GM19452 (cell line): ENCODE data around the gene CCDC40.

ENCODE experiments used
- ATAC-seq: cut with Tn5 transposase; IDR thresholded peaks from one replicate; pipeline ENCODE4 v1.9.1; 2021; ENCODE audit not compliant: unreplicated experiment

The CCDC40 gene

DNA sequence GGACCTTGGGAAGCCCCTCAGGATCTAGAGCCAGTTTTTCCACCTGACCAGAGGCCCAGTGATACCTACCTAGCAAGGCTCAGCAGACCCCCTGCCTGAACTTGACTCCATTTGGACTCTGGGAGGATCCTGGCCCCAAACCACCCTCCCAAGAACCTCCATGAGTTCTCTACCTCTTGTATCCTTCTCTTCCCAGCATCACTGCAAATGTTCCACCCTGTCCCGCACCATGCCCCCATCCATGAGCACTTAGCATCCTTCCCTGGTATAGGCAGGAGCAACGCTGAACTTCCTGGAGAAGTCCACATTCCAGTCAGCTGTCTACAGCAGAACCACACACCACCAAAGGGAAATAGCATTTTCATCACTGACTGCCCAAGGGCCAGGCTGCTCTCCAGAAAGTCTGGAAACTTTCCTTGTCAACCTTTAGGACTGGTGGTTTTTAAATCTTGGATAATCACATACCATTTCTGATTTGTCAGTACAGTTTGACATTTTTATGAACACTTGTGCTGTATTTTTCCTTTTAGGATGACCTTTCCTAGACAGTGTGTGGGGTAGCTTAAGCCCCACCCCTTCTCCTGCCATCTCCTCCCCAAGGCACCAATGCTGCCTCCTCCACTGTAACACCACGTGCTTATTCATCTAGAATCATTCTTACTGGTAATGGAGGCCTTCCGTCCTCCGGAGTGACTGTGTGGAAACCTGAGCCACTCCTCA, 96.6 kb downstream of the CCDC40 start:
- ATAC-seq = no peak

DNA sequence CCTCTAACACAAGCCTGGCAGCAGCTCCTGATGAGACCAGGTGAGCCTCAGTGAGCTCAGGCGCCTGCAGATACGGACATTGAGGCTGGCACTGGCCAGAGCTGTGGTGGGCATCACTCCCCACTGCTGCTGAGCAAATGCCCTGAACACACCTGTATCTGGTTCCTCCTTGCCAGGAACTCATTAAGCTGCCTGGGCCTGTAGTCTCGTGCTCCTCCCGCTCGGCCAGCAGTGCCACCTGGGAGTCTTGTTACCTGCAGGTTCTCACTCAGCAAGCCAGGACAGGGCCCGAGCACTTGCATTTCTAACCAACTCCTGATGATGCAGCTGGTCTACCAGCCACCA, 97.2 kb downstream of the CCDC40 start:
- no peak for ATAC-seq

DNA sequence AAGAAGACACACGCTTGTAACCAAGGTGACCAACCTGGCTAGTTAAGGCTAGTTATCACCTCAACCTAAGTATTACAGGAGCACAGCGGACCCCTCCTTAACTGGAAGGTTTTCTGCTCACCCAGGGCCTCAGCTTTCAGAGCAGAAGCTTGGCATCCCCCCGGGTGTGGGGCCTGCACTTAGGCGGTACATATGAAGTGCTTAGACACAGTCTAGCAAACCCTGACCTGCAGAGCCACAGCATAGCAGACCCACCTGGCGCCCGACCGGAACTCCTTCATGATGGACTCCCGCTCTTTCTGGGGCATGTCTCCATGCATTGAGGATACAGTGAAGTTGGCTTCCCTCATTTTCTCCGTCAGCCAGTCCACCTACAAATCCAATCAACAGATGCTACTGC, 100.7 kb downstream of the CCDC40 start:
- no peak for ATAC-seq

DNA sequence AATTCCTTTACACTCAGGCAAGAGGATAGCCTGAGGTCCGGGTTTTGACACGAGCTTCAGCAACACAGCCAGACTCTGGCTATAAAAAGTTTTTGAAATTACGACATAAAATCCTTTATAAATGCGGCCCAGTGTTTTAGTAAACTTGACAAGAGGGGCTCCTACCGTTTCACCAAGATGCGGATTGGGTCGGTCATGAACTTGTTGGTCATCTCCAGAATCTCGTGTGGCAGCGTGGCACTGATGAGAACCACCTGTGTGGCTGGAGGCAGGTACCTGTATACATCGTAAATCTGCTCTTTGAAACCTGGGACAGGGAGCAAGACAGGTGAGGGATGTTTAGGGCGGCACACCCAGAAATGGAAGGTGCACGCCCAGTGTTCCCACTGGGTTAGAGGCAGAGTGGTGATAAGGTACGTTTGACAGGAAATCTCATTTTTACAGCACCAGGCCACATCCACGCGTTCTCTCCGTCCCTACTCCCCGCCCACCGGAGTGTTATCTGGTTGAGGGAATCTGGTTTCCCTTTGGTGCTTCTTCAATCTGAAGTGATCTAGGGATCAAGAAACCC, 102.5 kb downstream of the CCDC40 start:
- ATAC-seq = no peak

DNA sequence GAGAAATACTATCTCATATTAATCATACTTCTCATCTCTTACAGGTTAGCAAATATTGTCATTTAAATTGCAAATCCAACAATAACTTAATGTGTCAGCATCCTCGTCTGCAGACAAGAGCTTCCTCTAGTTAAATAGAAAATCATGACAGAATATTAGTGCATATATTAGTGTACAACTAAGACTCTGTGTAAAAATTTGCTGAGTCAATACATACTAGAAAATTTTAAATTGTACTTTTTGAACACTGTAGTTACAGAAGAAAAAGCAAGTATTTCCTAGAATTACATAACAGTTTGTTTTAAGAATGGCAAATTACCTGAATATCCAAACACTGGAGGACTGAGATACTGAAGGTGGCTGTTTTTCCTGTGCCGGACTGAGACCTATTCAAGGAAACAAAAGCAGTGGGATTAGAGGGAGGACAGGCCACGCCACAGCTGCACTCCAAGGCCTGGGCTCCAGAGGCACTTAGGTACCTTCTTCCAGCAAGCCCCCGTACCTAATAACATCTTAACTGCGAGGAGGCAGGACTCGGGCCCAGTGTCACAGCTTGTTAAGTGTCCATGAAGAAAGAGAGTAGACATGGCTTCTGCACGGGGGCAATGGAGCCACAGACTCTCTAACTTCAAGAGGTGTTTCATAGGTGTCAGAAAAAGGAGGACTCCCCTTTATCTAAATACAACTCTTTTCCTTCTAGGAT, 105.2 kb downstream of the CCDC40 start:
- no peak for ATAC-seq

DNA sequence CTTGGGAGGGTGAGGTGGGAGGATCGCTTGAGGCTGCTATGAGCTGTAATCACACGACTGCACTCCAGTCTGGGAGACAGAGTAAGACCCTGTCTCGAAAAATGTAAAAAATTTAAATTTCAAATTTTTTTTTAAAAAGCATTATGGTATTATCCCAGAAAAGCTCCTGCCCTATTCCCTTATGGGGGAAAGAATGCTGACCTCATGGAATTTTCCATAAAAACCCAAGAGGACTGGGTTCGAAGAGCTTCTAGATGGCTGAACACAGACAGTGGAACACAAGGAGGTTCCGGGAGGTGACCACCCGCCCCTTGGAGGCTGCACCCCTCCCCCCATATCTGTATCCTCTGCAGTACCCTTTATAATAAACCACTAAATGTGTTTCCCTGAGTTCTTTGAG, 106.5 kb downstream of the CCDC40 start:
- no peak for ATAC-seq

DNA sequence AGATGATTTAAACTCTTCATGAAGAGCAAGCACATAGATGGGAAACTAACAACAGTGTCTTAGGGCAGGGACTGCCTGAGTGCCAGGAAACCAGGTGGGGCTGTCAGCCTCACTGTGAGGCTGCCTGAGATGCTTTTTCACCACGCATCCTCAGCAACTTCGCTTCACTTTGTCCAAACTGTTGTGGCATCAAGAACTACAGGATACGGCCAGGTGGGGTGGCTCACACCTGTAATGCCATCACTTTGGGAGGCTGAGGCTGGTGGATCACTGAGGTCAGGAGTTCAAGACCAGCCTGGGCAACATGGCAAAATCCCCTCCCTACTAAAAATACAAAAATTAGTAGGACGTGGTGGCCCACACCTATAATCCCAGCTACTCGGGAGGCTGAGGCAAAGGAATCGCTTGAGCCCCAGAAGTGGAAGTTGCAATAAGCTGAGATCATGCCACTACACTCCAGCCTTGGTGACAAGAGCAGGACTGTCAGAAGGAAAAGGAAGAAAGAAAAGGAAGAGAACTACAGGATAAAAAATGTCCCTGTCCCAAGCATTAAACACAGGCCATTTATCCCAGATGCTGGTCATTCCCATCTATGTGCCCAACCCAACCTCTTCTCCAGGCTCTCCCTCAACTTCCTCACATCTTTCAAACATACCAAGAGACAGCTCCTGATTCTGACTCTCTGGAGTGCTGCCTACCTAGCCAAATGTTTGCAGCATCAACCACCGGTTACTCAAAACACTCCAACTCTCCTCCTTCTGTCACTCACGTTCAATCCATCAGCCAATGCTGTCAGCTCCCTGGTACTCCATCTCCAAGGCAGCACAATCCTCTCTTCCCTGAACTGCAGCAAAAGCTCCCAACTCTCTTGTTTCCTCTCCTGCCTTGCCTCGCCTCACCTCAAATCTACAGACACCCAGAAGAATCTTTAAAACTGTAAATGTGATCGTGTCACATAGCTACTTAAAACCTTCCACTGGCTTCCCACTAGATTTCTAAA, 108.9 kb downstream of the CCDC40 start:
- no peak for ATAC-seq

DNA sequence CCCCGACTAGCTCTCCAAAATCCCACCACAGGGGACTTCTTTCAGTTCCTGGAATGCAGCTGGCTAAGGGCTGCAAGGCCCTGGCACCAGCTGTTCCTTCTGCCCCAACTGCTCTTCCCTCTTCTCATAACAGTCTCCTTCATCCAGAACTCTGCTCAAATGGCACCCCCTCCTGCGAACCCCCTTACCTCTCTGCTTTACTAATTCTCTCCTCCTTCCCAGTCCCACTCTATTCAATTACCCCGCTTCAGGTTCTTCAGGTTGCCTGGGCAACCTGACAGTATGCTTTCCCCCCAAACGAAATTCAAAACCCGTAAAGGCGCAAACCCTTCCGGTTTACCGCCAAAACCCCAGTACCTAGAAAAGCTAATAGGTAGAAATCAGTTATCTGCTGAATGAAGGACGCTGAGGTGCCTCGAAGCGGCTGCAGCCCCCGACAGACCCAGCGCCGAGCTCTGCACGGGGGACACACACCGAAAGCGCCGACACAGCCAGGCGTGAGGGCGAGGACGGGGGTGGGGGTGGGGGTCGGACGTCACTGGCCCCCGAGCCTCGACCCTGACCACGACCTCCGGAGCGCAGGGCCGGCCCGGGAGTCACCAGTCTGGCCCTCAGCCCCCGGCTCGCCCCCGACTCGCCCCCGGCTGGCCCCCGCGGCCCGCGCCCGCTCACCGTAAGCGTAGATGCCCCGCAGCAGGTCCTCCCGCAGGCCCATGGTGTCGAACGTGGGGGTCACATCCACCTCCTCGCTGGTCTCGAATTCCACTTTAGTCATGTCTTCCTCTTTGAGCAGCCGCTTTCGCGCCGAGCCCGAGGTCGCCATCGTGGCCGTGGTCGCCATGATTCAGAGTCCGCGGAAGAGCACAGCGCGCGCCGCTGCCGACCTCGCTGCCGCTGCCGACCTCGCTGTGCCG, 109.9 kb downstream of the CCDC40 start:
- ATAC-seq = peak; percentile 10

DNA sequence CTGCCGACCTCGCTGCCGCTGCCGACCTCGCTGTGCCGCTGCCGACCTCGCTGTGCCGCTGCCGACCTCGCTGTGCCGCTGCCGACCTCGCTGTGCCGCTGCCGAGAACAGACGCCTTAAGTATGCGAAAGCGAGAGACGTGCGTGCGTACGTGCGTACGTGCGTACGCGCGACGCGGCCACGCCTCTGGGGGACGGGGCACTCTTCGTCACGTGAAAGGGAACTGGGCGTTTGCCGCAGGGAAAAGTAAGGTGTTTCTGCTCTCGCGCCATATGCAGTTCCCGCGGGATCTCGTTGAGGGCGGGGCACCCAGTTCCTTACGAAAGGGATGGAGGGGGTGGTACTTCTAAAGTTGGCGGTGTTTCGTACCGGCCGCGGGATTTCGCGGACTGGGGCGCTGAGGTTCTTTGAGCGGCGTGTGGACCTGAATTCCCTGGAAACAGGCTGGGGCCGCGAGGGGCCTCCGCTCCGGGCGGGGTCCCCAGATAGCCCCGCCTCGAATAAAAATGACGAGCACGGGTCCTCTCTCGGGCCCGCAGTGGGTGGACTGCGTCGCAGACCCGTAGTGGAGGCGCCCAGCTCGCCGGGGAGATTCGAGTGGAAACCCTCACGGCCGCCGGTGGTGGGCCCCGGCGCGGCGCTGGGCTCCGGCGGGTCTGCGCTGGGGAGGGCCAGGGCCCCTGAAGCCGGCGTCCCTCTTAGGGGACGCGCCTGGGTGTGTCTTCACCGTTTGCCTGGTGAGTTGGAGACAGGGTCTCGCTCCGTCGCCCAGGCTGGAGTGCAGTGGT, 110.8 kb downstream of the CCDC40 start, which contains the start of gene EIF4A3:
TSS of gene EIF4A3 (minus strand) at position 94 of the 788 bp plus-strand sequence. CDS start 167 bp downstream, outside the sequence.
- ATAC-seq = peak; percentile 76
